ENCODE data around the gene DGKD.

DGKD gene

GRCh38 chr2:233485726-233486125, 131.4 kb downstream of the DGKD start:
- no peak for ATAC-seq
- TF ChIP-seq BACH2 (CRISPR knock-in tag; IDR thresholded peaks at IDR 0.05; ENCODE audit: borderline replicate concordance), result no peak
- no peak for TF ChIP-seq CREB5 (CRISPR knock-in tag; IDR thresholded peaks at IDR 0.05; ENCODE audit: low read depth)

GRCh38 chr2:233486357-233486756, 132.1 kb downstream of the DGKD start:
- ATAC-seq, result no peak
- no peak for TF ChIP-seq ZNF8 (CRISPR knock-in tag; IDR thresholded peaks at IDR 0.05)
- TF ChIP-seq TCF4 (CRISPR knock-in tag; IDR thresholded peaks at IDR 0.05; ENCODE audit: borderline replicate concordance), result no peak
- no peak for TF ChIP-seq BACH2 (CRISPR knock-in tag; IDR thresholded peaks at IDR 0.05; ENCODE audit: borderline replicate concordance)
- TF ChIP-seq ISL1 (CRISPR knock-in tag; IDR thresholded peaks at IDR 0.05), result no peak
- no peak for TF ChIP-seq PPARA (CRISPR knock-in tag; IDR thresholded peaks at IDR 0.05; ENCODE audit: borderline replicate concordance)
- TF ChIP-seq OSR1 (CRISPR knock-in tag; IDR thresholded peaks at IDR 0.05), result no peak
- TF ChIP-seq GLIS3 (CRISPR knock-in tag; IDR thresholded peaks at IDR 0.05), result no peak
- no peak for TF ChIP-seq POU6F1 (CRISPR knock-in tag; IDR thresholded peaks at IDR 0.05; ENCODE audit: borderline replicate concordance, low read depth)

GRCh38 chr2:233486778-233487552, 132.7 kb downstream of the DGKD start:
- ATAC-seq, result peak; percentile 71
- TF ChIP-seq CSRNP3 (CRISPR knock-in tag; IDR thresholded peaks at IDR 0.05), result no peak
- no peak for TF ChIP-seq RARB (CRISPR knock-in tag; IDR thresholded peaks at IDR 0.05)
- TF ChIP-seq SNAI2 (CRISPR knock-in tag; IDR thresholded peaks at IDR 0.05), result peak; percentile 46; the same call in 1 of the 2 replicates
- no peak for TF ChIP-seq ZFP30 (CRISPR knock-in tag; IDR thresholded peaks at IDR 0.05)
- TF ChIP-seq TSHZ2 (CRISPR knock-in tag; IDR thresholded peaks at IDR 0.05), result 0 out of 2 replicates have a peak, but pooled peaks have one; percentile 27
- no peak for TF ChIP-seq TCF4 (CRISPR knock-in tag; IDR thresholded peaks at IDR 0.05; ENCODE audit: borderline replicate concordance)
- TF ChIP-seq GLIS3 (CRISPR knock-in tag; IDR thresholded peaks at IDR 0.05), result no peak; the same call in 1 of the 2 replicates
- TF ChIP-seq ZC3H10 (CRISPR knock-in tag; IDR thresholded peaks at IDR 0.05), result peak; percentile 22; the same call in 1 of the 2 replicates
- peak; percentile 55; the same call in 1 of the 2 replicates for TF ChIP-seq PATZ1 (CRISPR knock-in tag; IDR thresholded peaks at IDR 0.05; ENCODE audit: borderline replicate concordance)
- peak; percentile 48; the same call in 1 of the 2 replicates for TF ChIP-seq ZFP3 (CRISPR knock-in tag; IDR thresholded peaks at IDR 0.05)
- TF ChIP-seq ESRRG (CRISPR knock-in tag; IDR thresholded peaks at IDR 0.05), result no peak
- no peak for TF ChIP-seq ZNF565 (CRISPR knock-in tag; conservative IDR thresholded peaks at IDR 0.05; ENCODE audit: low read depth)
- no peak for TF ChIP-seq ARNTL (CRISPR knock-in tag; IDR thresholded peaks at IDR 0.05; ENCODE audit: borderline replicate concordance, low read depth)
- TF ChIP-seq TOX (CRISPR knock-in tag; IDR thresholded peaks at IDR 0.05; ENCODE audit: borderline replicate concordance), result peak; percentile 26; the same call in 1 of the 2 replicates
- no peak for TF ChIP-seq BACH2 (CRISPR knock-in tag; IDR thresholded peaks at IDR 0.05; ENCODE audit: borderline replicate concordance)
- peak; percentile 91; the same call in 1 of the 2 replicates for TF ChIP-seq CSDC2 (CRISPR knock-in tag; IDR thresholded peaks at IDR 0.05)
- peak; percentile 99 for TF ChIP-seq CREB5 (CRISPR knock-in tag; IDR thresholded peaks at IDR 0.05; ENCODE audit: low read depth)
- peak; percentile 97 for TF ChIP-seq ISL1 (CRISPR knock-in tag; IDR thresholded peaks at IDR 0.05)
- no peak for TF ChIP-seq OSR1 (CRISPR knock-in tag; IDR thresholded peaks at IDR 0.05)
- TF ChIP-seq ZNF8 (CRISPR knock-in tag; IDR thresholded peaks at IDR 0.05), result no peak; the same call in 1 of the 2 replicates
- no peak; the same call in 1 of the 2 replicates for TF ChIP-seq POU6F1 (CRISPR knock-in tag; IDR thresholded peaks at IDR 0.05; ENCODE audit: borderline replicate concordance, low read depth)
- no peak for TF ChIP-seq PPARA (CRISPR knock-in tag; IDR thresholded peaks at IDR 0.05; ENCODE audit: borderline replicate concordance)
- TF ChIP-seq ZNF70 (CRISPR knock-in tag; IDR thresholded peaks at IDR 0.05), result no peak

All from SK-N-SH treated with all-trans-retinoic acid at 6 μM for 48 hours (cell line).